NCI-H2107 treated with DMSO at 0.1 percent for 48 hours (cell line): ENCODE data around the gene PRRX1.

Source experiments
- DNase-seq: peaks from one replicate; lab custom pipeline; 2025; ENCODE audit not compliant: unreplicated experiment; lab: John Stamatoyannopoulos, UW

The PRRX1 gene

GRCh38 chr1:170663404-170664092 lies 383 bp upstream of the PRRX1 start:
- no peak for DNase-seq

- peak; percentile 29 for DNase-seq
Observed at GRCh38 chr1:170664828-170665612, 1.1 kb downstream of the PRRX1 start.

GRCh38 chr1:170665629-170666028 lies 1.7 kb downstream of the PRRX1 start:
- no peak for DNase-seq

GRCh38 chr1:170666541-170667254 lies 2.8 kb downstream of the PRRX1 start:
- DNase-seq, result no peak

GRCh38 chr1:170668209-170669106 lies 4.5 kb downstream of the PRRX1 start:
- DNase-seq, result peak; percentile 32

GRCh38 chr1:170669107-170669445 lies 5.1 kb downstream of the PRRX1 start:
- DNase-seq, result no peak

- no peak for DNase-seq
Observed at GRCh38 chr1:170669586-170670530, 5.9 kb downstream of the PRRX1 start.

- DNase-seq, result no peak
Observed at GRCh38 chr1:170670802-170671628, 7.1 kb downstream of the PRRX1 start.

GRCh38 chr1:170671629-170671963 lies 7.7 kb downstream of the PRRX1 start:
- DNase-seq, result no peak

- no peak for DNase-seq
Observed at GRCh38 chr1:170672316-170672715, 8.4 kb downstream of the PRRX1 start.

- DNase-seq, result no peak
Observed at GRCh38 chr1:170674239-170674638, 10.3 kb downstream of the PRRX1 start.

GRCh38 chr1:170674986-170675385 lies 11.1 kb downstream of the PRRX1 start:
- DNase-seq, result no peak

GRCh38 chr1:170675865-170676264 lies 11.9 kb downstream of the PRRX1 start:
- no peak for DNase-seq

- no peak for DNase-seq
Observed at GRCh38 chr1:170676628-170677027, 12.7 kb downstream of the PRRX1 start.

- no peak for DNase-seq
Observed at GRCh38 chr1:170678027-170678600, 14.2 kb downstream of the PRRX1 start.

- no peak for DNase-seq
Observed at GRCh38 chr1:170680428-170680827, 16.5 kb downstream of the PRRX1 start.

- DNase-seq, result no peak
Observed at GRCh38 chr1:170682169-170682568, 18.2 kb downstream of the PRRX1 start.

GRCh38 chr1:170682809-170683208 lies 18.9 kb downstream of the PRRX1 start:
- DNase-seq, result no peak

- no peak for DNase-seq
Observed at GRCh38 chr1:170685166-170685565, 21.2 kb downstream of the PRRX1 start.
